SJSA1 (cell line): Measurements from ENCODE around the gene ELOA. TPM values are rescaled to one million over a fixed set of nuclear protein-coding genes. Genes with fewer than 3 reads are reported as not detected.
"Not testable (repeated sequence)": the region's sequence is repeated elsewhere in the genome, so short reads cannot be mapped to it uniquely, and the experiment has no call there.

Experiments used
- DNase-seq, 2 experiments: peaks; one replicate each; pipeline ENCODE4 v3.0.0-alpha.2; 2015 to 2020; ENCODE audit warnings: low spot score in 2 of 2, low read depth in 1 of 2
- H3K27ac ChIP-seq: fragments of 250-450 bp; sonication (Bioruptor Pico); 2 replicates; pipeline ENCODE4 v1.5.1; 2020; ENCODE audit warnings: mild to moderate bottlenecking, moderate library complexity
- H3K27me3 ChIP-seq: fragments of 250-450 bp; sonication (Bioruptor Pico); replicated peaks from 2 replicates; pipeline ENCODE4 v1.5.1; 2020; ENCODE audit warnings: mild to moderate bottlenecking, moderate library complexity
- H3K36me3 ChIP-seq: fragments of 250-450 bp; sonication (Bioruptor Pico); 2 replicates; pipeline ENCODE4 v1.5.1; 2020; ENCODE audit warnings: mild to moderate bottlenecking
- H3K4me1 ChIP-seq: fragments of 250-450 bp; sonication (Bioruptor Pico); replicated peaks from 2 replicates; pipeline ENCODE4 v1.6.1; 2021; ENCODE audit warnings: mild to moderate bottlenecking
- H3K4me3 ChIP-seq: fragments of 250-450 bp; sonication (Bioruptor Pico); 2 replicates; pipeline ENCODE4 v1.5.1; 2020; ENCODE audit warnings: mild to moderate bottlenecking
- H3K9me3 ChIP-seq: fragments of 250-450 bp; sonication (Bioruptor Pico); replicated peaks from 2 replicates; pipeline ENCODE4 v1.5.1; 2020; ENCODE audit warnings: mild to moderate bottlenecking
- total RNA-seq: library from RNA; depleted of rRNA; stranded (reverse); fragments of >200 nt; shearing (Covaris generic); gene quantifications from 2 replicates; pipeline ENCODE4 v1.2.3, GENCODE V29; 2014

ELOA gene
- total RNA-seq, 1 experiment from 2014 or later: 63.4 TPM

DNA sequence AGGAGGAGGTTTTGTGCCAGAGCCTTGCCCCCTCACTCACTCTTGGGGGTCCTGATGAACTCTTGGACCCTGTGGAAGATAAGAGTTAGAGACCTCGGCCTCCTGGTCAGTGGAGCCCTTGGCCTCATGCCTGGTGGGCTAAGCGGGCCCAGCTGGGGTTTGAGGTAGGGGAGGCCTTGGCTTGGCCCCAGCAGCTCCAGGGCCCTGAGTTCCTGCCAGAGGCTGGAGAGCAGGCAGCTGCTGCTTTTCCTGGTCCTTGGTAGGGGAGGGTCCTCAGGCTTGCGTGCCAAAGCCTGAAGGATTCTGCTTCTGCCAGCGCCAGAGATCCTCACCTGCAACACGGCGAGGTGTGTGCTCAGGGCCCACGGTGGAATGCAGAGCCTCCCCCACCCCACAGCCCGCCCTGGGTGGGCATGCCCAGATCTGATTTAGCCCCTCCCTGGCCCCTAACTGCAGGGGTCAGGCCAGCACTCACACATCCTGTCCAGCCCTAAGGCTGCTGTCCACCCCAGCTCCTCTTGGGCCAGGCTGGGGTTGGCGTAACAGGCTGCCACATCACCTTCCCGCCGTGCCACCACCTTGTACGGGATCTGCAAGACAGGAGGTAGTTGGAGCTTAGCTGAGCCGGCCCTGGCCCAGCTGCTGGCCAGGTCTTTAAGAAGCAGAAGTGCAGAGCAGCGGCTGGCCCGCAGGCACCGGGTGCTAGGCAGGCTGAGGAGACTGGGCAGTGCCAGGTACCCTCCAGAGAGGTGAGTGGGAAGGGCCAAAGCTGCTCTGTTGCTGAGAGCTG is 52.6 kb downstream of the ELOA start:
- Histone ChIP-seq H3K27me3 (no peaks in the 10 kb centered on the region), H3K4me1 (peaks cover 22% of the 10 kb centered on the region), H3K4me3 (no peak overlapping the region), H3K9me3 (0 out of 2 replicates have a peak, but pooled peaks cover 2% of the 10 kb centered on the region), H3K36me3 (peaks cover 68% of the 10 kb centered on the region), H3K27ac (no peak overlapping the region)
- no peak for DNase-seq

DNA sequence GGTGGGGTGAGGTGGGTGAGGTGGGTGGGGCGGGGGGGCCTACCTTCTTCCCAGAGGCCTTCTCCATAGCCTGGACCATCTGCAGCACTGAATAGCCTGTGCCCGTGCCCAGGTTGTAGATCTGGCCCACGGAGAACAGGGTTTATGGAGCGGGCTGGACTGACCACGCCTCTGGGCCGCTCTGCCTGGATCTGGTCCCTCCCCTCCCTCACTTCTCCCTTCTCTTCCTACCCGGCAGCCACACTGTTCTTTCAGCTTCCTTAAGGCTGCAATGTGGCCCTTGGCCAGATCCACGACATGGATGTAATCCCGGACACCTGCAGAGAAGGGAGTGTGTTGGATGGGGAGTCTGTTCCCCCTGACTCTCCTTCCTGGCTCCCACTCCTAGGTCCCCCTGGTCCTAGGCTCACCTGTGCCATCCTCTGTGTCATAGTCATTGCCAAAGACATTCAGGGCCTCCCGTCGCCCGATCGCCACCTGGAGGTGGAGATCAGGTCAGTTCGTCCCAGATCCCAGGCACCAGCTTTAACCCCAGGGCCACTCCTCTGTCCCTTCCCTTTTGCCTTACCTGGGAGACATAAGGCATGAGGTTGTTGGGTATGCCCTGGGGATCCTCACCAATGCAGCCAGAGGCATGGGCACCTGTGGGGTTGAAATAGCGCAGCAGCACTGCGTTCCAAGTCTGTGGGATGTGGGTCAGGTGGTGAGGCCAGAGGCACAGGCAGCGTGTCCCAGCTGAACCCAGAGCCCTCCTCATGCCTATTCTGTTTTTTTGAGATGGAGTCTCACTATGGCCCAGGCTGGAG is 53.4 kb downstream of the ELOA start:
- H3K27ac ChIP-seq: no peak overlapping the region
- no peaks in the 10 kb centered on the region for H3K27me3 ChIP-seq
- peaks cover 64% of the 10 kb centered on the region for H3K36me3 ChIP-seq
- H3K4me1 ChIP-seq: peaks cover 23% of the 10 kb centered on the region
- H3K9me3 ChIP-seq: 0 out of 2 replicates have a peak, but pooled peaks cover under 1% of the 10 kb centered on the region
- no peak overlapping the region for H3K4me3 ChIP-seq
- DNase-seq: no peak

DNA sequence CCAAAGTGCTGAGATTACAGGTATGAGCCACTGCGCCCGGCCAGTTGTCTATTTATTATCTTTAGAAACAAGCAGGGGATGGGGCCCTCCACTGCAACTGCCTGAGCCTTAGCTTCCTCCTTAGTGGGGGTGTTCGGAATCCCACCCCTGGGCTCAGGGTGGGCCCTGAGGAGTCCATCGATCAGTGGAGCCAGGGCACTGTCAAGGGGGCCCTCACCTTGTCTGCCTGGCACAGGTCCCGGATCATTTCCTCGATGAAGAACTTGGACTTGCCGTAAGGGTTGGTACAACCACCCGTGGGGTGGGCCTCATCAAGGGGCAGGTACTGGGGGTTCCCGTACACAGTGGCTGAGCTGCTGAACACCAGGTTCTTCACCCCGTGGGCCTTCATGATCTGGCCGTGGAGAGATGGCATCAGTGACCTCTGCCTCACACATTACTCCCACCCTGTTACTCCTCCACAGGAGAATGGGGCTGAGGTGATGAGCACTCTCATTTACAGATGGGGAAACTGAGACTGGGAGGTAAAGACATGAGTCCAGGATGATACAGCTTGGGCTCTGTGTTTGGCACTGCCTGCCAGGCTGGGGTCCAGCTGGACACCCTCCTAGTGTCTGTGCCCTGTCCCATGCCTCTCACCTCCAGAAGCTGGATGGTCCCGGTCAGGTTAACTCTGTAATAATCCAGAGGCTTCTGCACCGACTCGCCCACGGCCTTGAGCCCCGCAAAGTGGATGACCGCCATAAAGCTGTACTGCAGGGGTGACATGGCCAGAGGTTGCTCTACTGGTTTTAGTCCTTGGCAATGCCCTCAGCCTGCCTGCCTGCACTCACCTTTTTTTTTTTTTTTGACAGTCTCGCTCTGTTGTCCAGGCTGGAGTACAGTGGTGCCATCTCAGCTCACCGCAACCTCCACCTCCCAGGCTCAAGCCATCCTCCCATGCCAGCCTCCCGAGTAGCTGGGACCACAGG is 54.5 kb downstream of the ELOA start:
- DNase-seq: no peak
- H3K36me3 ChIP-seq: peaks cover 59% of the 10 kb centered on the region
- no peak overlapping the region for H3K4me3 ChIP-seq
- no peaks in the 10 kb centered on the region for H3K27me3 ChIP-seq
- no peak overlapping the region for H3K27ac ChIP-seq
- H3K4me1 ChIP-seq: peaks cover 17% of the 10 kb centered on the region
- H3K9me3 ChIP-seq: no peaks in the 10 kb centered on the region

DNA sequence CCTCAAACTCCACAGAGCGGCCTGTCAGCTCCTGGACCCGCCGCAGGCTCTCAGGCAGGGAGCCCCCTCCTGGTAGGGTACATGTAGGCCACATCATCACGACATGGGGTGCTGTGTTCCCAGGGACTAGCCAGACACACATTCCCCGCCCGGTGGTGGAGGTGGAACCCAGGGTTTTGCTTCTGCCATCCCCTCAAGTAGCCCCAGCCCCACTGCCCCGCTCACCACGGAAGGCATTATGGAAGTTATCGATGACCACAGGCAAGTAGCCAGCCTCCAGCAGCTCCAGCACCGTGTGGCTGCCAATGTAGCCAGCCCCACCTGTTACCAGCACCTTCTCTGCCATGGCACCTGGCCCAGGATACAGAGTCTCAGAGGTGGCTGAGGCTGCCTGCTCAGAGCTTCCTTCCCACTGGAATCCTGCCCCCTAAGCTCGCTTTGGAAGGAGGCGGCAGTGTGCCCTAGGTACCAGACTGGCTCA is 55.4 kb downstream of the ELOA start:
- Histone ChIP-seq H3K4me3 (peak overlapping the region; percentile 74; the same call in 1 of the 2 replicates), H3K4me1 (peaks cover 17% of the 10 kb centered on the region), H3K9me3 (no peaks in the 10 kb centered on the region), H3K27ac (no peak overlapping the region), H3K27me3 (no peaks in the 10 kb centered on the region), H3K36me3 (peaks cover 50% of the 10 kb centered on the region)
- no peak for DNase-seq

DNA sequence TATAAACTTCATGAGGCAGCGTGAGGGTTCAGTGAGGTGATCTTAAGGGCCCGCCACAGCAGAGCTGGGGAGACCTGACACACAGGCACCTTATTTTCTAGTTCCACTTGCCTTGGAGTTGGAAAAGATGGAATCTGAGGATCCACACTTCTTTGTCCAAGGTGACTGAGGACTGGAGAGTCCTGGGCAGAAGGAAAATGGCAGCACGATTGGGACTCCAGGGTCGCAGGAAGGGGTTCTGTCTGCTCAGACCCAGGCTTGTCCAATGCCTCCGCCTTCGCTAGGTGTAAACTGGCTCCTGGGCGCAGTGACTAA is 55.9 kb downstream of the ELOA start:
- Histone ChIP-seq H3K36me3 (peaks cover 49% of the 10 kb centered on the region), H3K9me3 (no peaks in the 10 kb centered on the region), H3K27me3 (no peaks in the 10 kb centered on the region), H3K4me3 (peak overlapping the region; percentile 74), H3K4me1 (peaks cover 17% of the 10 kb centered on the region), H3K27ac (peak overlapping the region; percentile 61)
- no peak for DNase-seq

GRCh38 chr1:23799570-23800399 is 56.5 kb downstream of the ELOA start:
- Histone ChIP-seq H3K27ac (peak overlapping the region; percentile 61), H3K4me3 (peak overlapping the region; percentile 74), H3K27me3 (no peaks in the 10 kb centered on the region), H3K9me3 (no peaks in the 10 kb centered on the region), H3K4me1 (peaks cover 17% of the 10 kb centered on the region), H3K36me3 (peaks cover 44% of the 10 kb centered on the region)
- DNase-seq: peak; percentile 63 to 79

DNA sequence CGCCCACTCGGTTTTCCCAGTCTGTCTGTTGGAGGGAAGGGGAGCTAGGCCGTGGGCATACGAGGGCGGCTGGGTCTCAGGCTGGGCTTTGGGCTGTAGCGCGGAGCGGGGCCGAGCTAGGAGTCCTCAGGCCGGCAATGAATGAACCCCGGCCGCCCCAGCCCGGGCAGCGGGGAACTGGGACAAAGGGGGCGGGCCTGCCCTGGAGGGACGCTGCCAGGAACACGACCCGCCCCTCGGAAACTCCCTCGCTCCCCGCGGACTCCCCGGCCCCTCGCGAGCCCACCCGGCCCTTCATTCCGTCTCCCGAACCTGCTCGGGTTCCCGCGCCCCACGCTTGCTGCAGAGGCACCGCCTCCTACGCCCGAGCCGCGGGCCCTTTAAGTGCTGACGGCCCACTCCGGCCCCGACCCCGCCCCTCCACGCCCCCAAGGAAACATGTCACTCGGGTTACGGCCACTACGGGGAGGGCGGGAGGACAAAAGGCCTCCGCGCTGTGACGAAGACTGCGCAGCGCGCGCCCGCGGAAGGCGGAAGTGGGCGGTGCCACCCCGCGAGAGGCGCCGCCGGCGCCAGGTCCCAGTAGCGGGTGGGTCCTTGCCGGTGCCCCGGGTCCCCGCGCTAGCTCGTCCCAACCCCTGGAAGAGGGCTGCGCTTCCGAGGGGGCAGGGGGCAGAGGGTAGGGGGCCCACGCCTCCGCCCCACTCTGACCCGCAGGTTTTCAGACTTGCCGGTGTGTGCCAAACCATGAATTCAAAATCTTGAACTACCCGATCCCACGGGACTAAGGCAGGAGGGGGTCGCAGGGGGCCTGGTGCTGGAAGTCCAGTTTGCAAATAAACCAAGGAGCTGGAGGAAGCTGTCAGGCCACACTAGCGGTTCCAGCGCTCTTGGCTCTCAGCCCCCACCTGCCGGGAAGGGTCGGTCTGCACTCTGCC is 57.4 kb downstream of the ELOA start, which contains the start of gene GALE:
Gene GALE (minus strand): TSS at position 355 of the 938 bp plus-strand sequence. CDS start 1,747 bp downstream, outside the sequence.
- no peaks in the 10 kb centered on the region for H3K9me3 ChIP-seq
- DNase-seq: peak; percentile 89 to 97
- H3K36me3 ChIP-seq: peaks cover 39% of the 10 kb centered on the region
- H3K4me3 ChIP-seq: peak within 1 kb of the TSS; percentile 74
- peaks cover 17% of the 10 kb centered on the region for H3K4me1 ChIP-seq
- H3K27ac ChIP-seq: peak within 1 kb of the TSS; percentile 61
- H3K27me3 ChIP-seq: no peaks in the 10 kb centered on the region

- H3K9me3 ChIP-seq: no peaks in the 10 kb centered on the region
- peak overlapping the region; percentile 74 for H3K4me3 ChIP-seq
- H3K36me3 ChIP-seq: peaks cover 35% of the 10 kb centered on the region
- no peak for DNase-seq
- H3K27ac ChIP-seq: peak overlapping the region; percentile 50
- no peaks in the 10 kb centered on the region for H3K27me3 ChIP-seq
- peaks cover 17% of the 10 kb centered on the region for H3K4me1 ChIP-seq
Observed at GRCh38 chr1:23801338-23801748, 58.1 kb downstream of the ELOA start.

DNA sequence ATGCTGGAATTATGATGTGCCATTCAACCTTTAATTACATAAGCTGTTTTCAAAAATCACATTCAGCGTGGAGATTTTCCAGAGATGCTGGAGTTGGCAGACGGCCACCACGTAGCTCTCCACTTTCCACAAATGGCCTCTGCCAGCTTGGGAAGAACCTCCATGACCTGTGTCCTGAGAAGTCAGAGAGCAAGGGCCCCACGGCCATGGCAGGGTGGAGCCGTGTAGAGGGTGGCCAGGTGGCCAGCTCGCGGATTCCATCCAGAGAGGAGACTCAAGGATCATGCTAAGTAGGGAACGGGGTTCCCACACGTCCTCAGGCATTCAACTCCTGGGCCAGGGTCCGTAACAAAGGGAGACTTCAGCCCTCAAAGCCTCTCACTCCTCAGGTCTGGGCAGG is 58.6 kb downstream of the ELOA start:
- Histone ChIP-seq H3K36me3 (peaks cover 32% of the 10 kb centered on the region), H3K4me3 (no peak overlapping the region), H3K27me3 (no peaks in the 10 kb centered on the region), H3K27ac (no peak overlapping the region), H3K9me3 (no peaks in the 10 kb centered on the region), H3K4me1 (peaks cover 17% of the 10 kb centered on the region)
- no peak for DNase-seq

DNA sequence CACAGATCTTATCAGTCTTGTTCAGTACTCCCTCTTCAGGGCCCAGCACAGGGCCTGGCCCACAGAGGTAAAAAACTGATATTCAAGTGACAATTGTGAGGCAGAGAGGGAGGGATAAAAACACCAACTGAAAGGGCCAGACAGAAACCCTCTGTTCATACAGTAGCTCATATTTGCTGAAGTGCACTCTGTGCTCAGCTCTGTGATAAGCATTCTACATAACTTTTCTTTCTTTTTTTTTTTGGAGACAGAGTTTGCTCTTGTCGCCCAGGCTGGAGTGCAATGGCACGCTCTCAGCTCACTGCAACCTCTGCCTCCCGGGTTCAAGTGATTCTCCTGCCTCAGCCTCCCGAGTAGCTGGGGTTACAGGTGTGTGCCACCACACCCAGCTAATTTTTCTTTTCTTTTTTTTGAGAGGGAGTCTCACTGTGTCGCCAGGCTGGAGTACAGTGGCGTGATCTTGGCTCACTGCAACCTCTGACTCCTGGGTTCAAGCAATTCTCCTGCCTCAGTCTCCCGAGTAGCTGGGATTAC is 59.6 kb downstream of the ELOA start:
- H3K9me3 ChIP-seq, DNase-seq, H3K4me3 ChIP-seq, H3K27ac ChIP-seq, H3K27me3 ChIP-seq: not testable (repeated sequence)
- peaks cover 22% of the 10 kb centered on the region for H3K36me3 ChIP-seq
- peaks cover 17% of the 10 kb centered on the region for H3K4me1 ChIP-seq

GRCh38 chr1:23803674-23804073 is 60.4 kb downstream of the ELOA start:
- peaks cover 16% of the 10 kb centered on the region for H3K36me3 ChIP-seq
- H3K4me3 ChIP-seq: no peak overlapping the region
- H3K4me1 ChIP-seq: peaks cover 17% of the 10 kb centered on the region
- H3K27me3 ChIP-seq: no peaks in the 10 kb centered on the region
- DNase-seq: no peak
- no peak overlapping the region for H3K27ac ChIP-seq
- no peaks in the 10 kb centered on the region for H3K9me3 ChIP-seq
